ENCODE data around the gene IFFO2.

The IFFO2 gene

GRCh38 chr1:18972531-18972930, 16.1 kb upstream of the IFFO2 start:
- no peak for DNase-seq (ENCODE audit: low read depth, low spot score)

- DNase-seq (ENCODE audit: low read depth, low spot score), result no peak
Observed at GRCh38 chr1:18970762-18971161, 14.3 kb upstream of the IFFO2 start.

- DNase-seq (ENCODE audit: low read depth, low spot score), result no peak
Observed at GRCh38 chr1:18970358-18970757, 13.9 kb upstream of the IFFO2 start.

- no peak for DNase-seq (ENCODE audit: low read depth, low spot score)
Observed at GRCh38 chr1:18967066-18967690, 10.7 kb upstream of the IFFO2 start.

GRCh38 chr1:18965206-18966173, 9.0 kb upstream of the IFFO2 start:
- DNase-seq (ENCODE audit: low read depth, low spot score), result no peak

- DNase-seq (ENCODE audit: low read depth, low spot score), result no peak
Observed at GRCh38 chr1:18963968-18964367, 7.5 kb upstream of the IFFO2 start.

- no peak for DNase-seq (ENCODE audit: low read depth, low spot score)
Observed at GRCh38 chr1:18962855-18963737, 6.6 kb upstream of the IFFO2 start.

GRCh38 chr1:18962121-18962721, 5.7 kb upstream of the IFFO2 start:
- no peak for DNase-seq (ENCODE audit: low read depth, low spot score)

GRCh38 chr1:18960821-18961220, 4.3 kb upstream of the IFFO2 start:
- DNase-seq (ENCODE audit: low read depth, low spot score), result no peak

- no peak for DNase-seq (ENCODE audit: low read depth, low spot score)
Observed at GRCh38 chr1:18960409-18960808, 3.9 kb upstream of the IFFO2 start.

GRCh38 chr1:18959591-18959990, 3.1 kb upstream of the IFFO2 start:
- DNase-seq (ENCODE audit: low read depth, low spot score), result no peak

GRCh38 chr1:18957532-18958300, 1.2 kb upstream of the IFFO2 start:
- no peak for DNase-seq (ENCODE audit: low read depth, low spot score)

GRCh38 chr1:18957136-18957521, 653 bp upstream of the IFFO2 start:
- DNase-seq (ENCODE audit: low read depth, low spot score), result no peak

GRCh38 chr1:18955441-18956192, 859 bp downstream of the IFFO2 start:
- no peak for DNase-seq (ENCODE audit: low read depth, low spot score)

GRCh38 chr1:18955131-18955440, 1.4 kb downstream of the IFFO2 start:
- no peak for DNase-seq (ENCODE audit: low read depth, low spot score)

GRCh38 chr1:18954270-18955071, 2.0 kb downstream of the IFFO2 start:
- DNase-seq (ENCODE audit: low read depth, low spot score), result no peak

- no peak for DNase-seq (ENCODE audit: low read depth, low spot score)
Observed at GRCh38 chr1:18953731-18954231, 2.7 kb downstream of the IFFO2 start.

- DNase-seq (ENCODE audit: low read depth, low spot score), result no peak
Observed at GRCh38 chr1:18951818-18952391, 4.6 kb downstream of the IFFO2 start.

- DNase-seq (ENCODE audit: low read depth, low spot score), result no peak
Observed at GRCh38 chr1:18951416-18951815, 5.1 kb downstream of the IFFO2 start.
